Measurements from ENCODE around the gene AATK. TPM values are rescaled to one million over a fixed set of nuclear protein-coding genes. Genes with fewer than 3 reads are reported as not detected.

The AATK gene
- total RNA-seq, 1 experiment from 2014 or later: 0.46 TPM

GRCh38 chr17:81110488-81111040 lies 55.5 kb downstream of the AATK start:
- no TSS peak for BruUV-seq (replicated peaks)
- Histone ChIP-seq H3K9me2 (ENCODE audit: insufficient read depth) (no peaks in the 10 kb centered on the region), H3K79me2 (ENCODE audit: low read depth) (no peaks in the 10 kb centered on the region), H3F3A (ENCODE audit: insufficient read depth, low read depth) (no peaks in the 10 kb centered on the region), H4K20me1 (ENCODE audit: insufficient read depth) (no peaks in the 10 kb centered on the region), H3K36me3 (ENCODE audit: low read depth) (no peaks in the 10 kb centered on the region), H3K4me1 (replicated peaks; ENCODE audit: insufficient read depth) (no peaks in the 10 kb centered on the region), H3K9me3 (ENCODE audit: insufficient read depth, low read depth) (no peaks in the 10 kb centered on the region), H3K27me3 (ENCODE audit: insufficient read depth, low read depth) (no peaks in the 10 kb centered on the region), H3K4me3 (no peak overlapping the region), H2AFZ (no peak overlapping the region), H3K27ac (no peak overlapping the region), H3K4me2 (no peak overlapping the region)
- TF ChIP-seq, protein P1, sequence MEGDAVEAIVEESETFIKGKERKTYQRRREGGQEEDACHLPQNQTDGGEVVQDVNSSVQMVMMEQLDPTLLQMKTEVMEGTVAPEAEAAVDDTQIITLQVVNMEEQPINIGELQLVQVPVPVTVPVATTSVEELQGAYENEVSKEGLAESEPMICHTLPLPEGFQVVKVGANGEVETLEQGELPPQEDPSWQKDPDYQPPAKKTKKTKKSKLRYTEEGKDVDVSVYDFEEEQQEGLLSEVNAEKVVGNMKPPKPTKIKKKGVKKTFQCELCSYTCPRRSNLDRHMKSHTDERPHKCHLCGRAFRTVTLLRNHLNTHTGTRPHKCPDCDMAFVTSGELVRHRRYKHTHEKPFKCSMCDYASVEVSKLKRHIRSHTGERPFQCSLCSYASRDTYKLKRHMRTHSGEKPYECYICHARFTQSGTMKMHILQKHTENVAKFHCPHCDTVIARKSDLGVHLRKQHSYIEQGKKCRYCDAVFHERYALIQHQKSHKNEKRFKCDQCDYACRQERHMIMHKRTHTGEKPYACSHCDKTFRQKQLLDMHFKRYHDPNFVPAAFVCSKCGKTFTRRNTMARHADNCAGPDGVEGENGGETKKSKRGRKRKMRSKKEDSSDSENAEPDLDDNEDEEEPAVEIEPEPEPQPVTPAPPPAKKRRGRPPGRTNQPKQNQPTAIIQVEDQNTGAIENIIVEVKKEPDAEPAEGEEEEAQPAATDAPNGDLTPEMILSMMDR (conservative IDR thresholded peaks at IDR 0.05): no peak
- no peak for TF ChIP-seq EZH2 (IDR thresholded peaks at IDR 0.05; ENCODE audit: low read depth)
- no peak for DNase-seq
- ChIA-PET CTCF (no interaction called here), POLR2A (ENCODE audit: unreplicated experiment) (no interaction called here)
- intact Hi-C loops (cut with micrococcal nuclease; ENCODE audit: unreplicated experiment): no loop called here

DNA sequence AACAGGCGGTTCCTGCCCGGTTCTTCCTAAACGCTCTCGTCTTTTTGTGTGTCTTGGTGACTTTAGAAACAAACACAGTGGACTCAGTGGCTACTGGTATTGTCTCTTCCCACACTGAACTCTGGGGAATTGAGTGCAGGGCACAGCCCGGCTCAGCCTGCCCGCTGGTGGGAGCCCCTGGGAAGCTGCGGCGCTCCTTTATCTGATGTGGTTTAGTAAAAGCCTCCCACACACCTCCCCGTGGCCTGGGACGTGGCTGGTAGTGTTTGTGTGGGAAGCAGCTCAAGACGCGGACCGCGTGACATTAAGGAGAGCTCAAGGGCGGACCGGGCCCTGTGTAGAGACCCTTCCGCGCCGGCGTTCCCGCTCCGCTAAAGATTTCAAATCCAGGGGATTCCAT lies 56.1 kb downstream of the AATK start:
- CTCF ChIA-PET: no interaction called here
- no peaks in the 10 kb centered on the region for H3K27me3 ChIP-seq (ENCODE audit: insufficient read depth, low read depth)
- H3K27ac ChIP-seq: no peak overlapping the region
- no peaks in the 10 kb centered on the region for H4K20me1 ChIP-seq (ENCODE audit: insufficient read depth)
- H3K4me2 ChIP-seq: no peak overlapping the region
- no peaks in the 10 kb centered on the region for H3K9me3 ChIP-seq (ENCODE audit: insufficient read depth, low read depth)
- intact Hi-C loops (cut with micrococcal nuclease; ENCODE audit: unreplicated experiment): no loop called here
- DNase-seq: no peak
- no peaks in the 10 kb centered on the region for H3K79me2 ChIP-seq (ENCODE audit: low read depth)
- H3K4me1 ChIP-seq (replicated peaks; ENCODE audit: insufficient read depth): no peaks in the 10 kb centered on the region
- H3F3A ChIP-seq (ENCODE audit: insufficient read depth, low read depth): no peaks in the 10 kb centered on the region
- POLR2A ChIA-PET (ENCODE audit: unreplicated experiment): no interaction called here
- H3K4me3 ChIP-seq: no peak overlapping the region
- H3K9me2 ChIP-seq (ENCODE audit: insufficient read depth): no peaks in the 10 kb centered on the region
- TF ChIP-seq, protein P1 (conservative IDR thresholded peaks at IDR 0.05): no peak
- TF ChIP-seq EZH2 (IDR thresholded peaks at IDR 0.05; ENCODE audit: low read depth): no peak
- BruUV-seq (replicated peaks): no TSS peak
- H2AFZ ChIP-seq: no peak overlapping the region
- H3K36me3 ChIP-seq (ENCODE audit: low read depth): no peaks in the 10 kb centered on the region

DNA sequence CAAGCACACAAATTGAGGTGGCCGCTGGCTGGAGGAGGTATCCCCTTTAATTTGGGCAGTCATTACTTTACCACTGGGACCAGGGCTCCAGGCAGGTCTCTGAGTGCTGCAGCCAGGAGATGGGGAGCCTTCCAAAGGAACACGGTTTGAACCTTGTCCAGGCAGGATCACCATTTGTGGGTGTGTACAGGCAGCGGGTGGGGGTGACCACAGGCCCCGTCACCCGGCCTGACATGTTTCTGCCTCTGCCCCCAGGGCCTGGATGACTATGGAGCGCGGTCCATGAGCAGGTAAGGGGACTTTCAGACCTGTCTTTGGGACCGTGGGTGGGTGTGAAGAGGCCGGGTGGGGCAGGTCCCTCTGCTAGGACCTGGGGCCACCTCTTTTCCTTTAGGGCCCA lies 57.8 kb downstream of the AATK start:
- POLR2A ChIA-PET (ENCODE audit: unreplicated experiment): no interaction called here
- DNase-seq: no peak
- intact Hi-C loops (cut with micrococcal nuclease; ENCODE audit: unreplicated experiment): no loop called here

More for the DNA sequence above, 57.8 kb downstream of the AATK start:
- Histone ChIP-seq H3K4me1 (replicated peaks; ENCODE audit: insufficient read depth) (no peaks in the 10 kb centered on the region), H3K79me2 (ENCODE audit: low read depth) (no peaks in the 10 kb centered on the region), H2AFZ (no peak overlapping the region), H3K27ac (no peak overlapping the region), H3F3A (ENCODE audit: insufficient read depth, low read depth) (no peaks in the 10 kb centered on the region), H3K4me2 (no peak overlapping the region), H3K4me3 (no peak overlapping the region), H3K27me3 (ENCODE audit: insufficient read depth, low read depth) (no peaks in the 10 kb centered on the region), H4K20me1 (ENCODE audit: insufficient read depth) (no peaks in the 10 kb centered on the region), H3K9me3 (ENCODE audit: insufficient read depth, low read depth) (no peaks in the 10 kb centered on the region), H3K9me2 (ENCODE audit: insufficient read depth) (no peaks in the 10 kb centered on the region), H3K36me3 (ENCODE audit: low read depth) (no peaks in the 10 kb centered on the region)
- TF ChIP-seq, protein P1 (conservative IDR thresholded peaks at IDR 0.05): no peak
- TF ChIP-seq EZH2 (IDR thresholded peaks at IDR 0.05; ENCODE audit: low read depth): no peak
- BruUV-seq (replicated peaks): no TSS peak
- CTCF ChIA-PET: no interaction called here
